ENCODE data around the gene DOCK4.

Gene DOCK4

GRCh38 chr7:111750878-111751277 lies 455.3 kb downstream of the DOCK4 start:
- no peak for DNase-seq

GRCh38 chr7:111750228-111750627 lies 456.0 kb downstream of the DOCK4 start:
- no peak for DNase-seq

DNA sequence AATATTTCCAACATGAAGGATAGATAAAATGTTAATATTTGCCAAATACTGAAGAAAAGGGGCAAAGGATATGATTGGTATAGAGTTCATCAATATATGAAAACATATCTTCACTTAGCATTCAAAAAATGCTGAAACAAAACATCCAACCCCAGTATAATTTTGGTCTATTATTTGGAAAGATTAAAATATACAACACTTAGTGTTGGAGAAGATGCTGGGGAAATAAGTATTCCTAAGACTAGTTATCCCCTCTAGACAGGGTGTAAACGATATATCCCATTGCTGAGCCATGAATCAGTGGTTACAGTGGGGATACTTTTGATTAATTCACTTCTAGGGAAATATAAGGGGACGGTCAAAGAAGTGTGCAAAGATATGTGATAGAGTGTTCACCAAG lies 456.6 kb downstream of the DOCK4 start:
- DNase-seq, result no peak

- no peak for DNase-seq
Measured at GRCh38 chr7:111747718-111748117, 458.5 kb downstream of the DOCK4 start.

- no peak for DNase-seq
Measured at GRCh38 chr7:111746950-111747349, 459.2 kb downstream of the DOCK4 start.

- no peak for DNase-seq
Measured at GRCh38 chr7:111744501-111745155, 461.6 kb downstream of the DOCK4 start.

- no peak for DNase-seq
Measured at GRCh38 chr7:111743244-111743847, 462.9 kb downstream of the DOCK4 start.

DNA sequence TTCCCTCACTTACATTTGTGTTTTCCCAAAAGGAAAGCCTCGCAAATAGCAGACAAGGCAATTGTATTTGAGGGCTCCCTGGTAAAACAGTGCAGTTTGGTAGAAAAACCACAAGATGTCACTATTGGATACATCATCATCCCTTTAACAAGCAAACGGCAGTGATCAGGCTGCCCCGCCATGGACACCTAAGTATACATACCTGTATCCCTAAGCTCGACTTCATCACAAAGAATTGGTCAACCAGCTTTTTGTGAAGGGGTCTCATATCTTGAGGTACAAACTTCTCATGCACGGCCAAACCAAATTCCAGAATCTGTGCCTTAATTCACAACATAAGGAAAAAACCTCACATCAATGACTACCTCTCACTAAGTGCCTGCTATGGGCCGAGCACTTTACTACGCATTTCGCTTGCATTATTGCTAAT lies 464.4 kb downstream of the DOCK4 start:
- peak; percentile 51 for DNase-seq

- no peak for DNase-seq
Measured at GRCh38 chr7:111740942-111741341, 465.3 kb downstream of the DOCK4 start.

DNA sequence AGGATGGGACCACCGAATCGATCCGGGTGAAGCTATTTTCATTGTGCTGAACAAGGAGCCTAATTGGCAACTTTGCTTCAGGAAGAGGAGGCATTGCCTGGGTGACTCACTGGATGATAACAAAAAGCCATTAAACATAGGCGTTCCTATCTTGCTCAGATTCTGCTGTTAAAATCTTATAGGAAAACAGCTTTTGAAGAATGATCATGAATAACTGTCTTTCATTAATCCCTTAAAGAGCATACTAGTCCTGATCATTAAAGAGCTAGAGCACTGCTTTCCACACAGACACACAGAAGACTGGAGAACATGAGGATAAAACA lies 469.7 kb downstream of the DOCK4 start:
- DNase-seq, result no peak

- peak; percentile 70 for DNase-seq
Measured at GRCh38 chr7:111735661-111736551, 470.3 kb downstream of the DOCK4 start.

DNA sequence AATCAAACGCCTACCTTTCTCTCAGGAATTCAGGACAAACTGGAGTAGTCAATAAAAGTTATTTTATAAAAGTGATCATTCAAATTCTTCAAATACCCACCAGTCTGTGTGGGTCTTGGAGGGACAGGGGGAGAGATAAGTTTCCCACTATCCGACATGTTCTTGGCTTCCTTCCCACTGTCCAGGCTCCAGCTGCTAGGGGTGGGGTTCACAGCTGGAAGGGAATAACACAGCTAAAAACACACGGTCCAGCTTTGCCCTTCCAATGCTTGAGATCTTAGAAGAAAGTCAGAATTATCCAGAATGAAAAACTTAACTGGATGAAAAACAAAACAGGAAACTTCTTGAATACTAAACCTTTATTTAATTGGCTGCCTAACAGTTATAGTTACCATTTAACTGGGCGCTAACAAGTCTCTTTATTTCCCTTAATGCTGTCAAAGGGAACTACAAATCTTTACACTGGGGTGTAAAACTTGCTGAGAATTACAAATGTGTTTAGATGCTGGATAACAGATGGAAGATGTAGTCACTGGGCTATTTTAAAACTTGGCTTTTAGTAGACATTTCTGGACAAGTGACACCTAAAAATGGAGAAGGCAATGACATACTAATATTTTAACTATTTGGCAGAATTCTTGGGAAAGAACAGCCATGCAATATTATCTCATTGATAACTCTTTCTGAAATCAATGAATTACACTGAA lies 471.1 kb downstream of the DOCK4 start:
- no peak for DNase-seq

- no peak for DNase-seq
Measured at GRCh38 chr7:111732923-111733322, 473.3 kb downstream of the DOCK4 start.

DNA sequence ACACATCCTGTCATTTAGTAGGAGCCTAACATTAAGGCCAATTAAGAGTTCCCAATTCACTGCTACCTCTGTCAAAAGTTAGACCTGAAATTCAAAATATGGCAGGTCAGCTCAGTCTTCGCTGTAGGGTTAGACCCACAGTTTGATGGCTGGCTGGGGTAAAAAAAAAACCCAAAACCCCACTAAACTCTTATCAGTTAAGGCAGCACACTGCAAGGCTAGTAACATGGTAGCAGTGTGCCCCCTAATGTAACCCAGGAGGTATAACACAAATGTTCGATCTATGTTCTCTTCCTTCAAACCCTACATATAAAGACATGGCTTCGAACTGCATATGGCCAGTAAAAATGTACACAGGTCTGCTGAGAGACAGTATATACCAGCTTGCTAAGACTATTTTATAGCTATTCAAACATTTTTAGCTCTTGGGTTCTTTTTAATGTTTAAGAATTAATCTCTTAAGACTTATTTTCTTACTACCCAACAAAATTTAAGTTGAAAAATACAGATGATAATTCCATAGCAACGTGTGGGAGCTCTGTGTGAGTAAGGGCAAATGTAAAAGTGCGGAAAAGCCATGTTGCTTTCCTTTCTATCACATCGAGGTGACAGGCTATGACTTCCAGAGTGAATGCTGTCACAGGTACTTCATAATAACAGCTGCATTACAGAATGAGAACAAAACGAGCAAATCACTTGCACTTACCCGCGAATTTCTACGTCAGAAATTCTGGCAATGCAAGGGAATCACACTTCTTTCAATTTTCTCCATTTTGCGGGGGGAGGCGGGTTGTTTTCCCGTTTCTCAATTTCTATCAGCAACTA lies 475.5 kb downstream of the DOCK4 start:
- no peak for DNase-seq

GRCh38 chr7:111730057-111730456 lies 476.1 kb downstream of the DOCK4 start:
- no peak for DNase-seq

GRCh38 chr7:111729483-111729882 lies 476.7 kb downstream of the DOCK4 start:
- DNase-seq, result no peak

DNA sequence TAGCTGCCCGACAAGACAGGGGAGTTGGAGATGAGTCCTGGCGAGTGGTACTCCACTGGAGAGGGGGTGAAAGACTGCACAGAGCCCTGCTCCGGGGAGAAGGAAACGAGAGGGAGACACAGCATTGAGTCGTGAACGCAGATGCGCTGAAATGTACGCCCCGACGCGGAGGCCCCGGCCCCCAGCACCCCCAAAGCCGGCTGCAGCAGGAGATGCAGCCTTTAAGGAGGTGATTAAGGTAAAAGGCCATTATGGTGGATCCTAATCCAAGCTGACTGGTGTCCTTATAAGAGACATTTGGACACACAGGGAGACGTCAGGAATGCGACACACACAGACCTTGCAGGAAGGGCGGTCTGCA lies 477.6 kb downstream of the DOCK4 start:
- no peak for DNase-seq

DNA sequence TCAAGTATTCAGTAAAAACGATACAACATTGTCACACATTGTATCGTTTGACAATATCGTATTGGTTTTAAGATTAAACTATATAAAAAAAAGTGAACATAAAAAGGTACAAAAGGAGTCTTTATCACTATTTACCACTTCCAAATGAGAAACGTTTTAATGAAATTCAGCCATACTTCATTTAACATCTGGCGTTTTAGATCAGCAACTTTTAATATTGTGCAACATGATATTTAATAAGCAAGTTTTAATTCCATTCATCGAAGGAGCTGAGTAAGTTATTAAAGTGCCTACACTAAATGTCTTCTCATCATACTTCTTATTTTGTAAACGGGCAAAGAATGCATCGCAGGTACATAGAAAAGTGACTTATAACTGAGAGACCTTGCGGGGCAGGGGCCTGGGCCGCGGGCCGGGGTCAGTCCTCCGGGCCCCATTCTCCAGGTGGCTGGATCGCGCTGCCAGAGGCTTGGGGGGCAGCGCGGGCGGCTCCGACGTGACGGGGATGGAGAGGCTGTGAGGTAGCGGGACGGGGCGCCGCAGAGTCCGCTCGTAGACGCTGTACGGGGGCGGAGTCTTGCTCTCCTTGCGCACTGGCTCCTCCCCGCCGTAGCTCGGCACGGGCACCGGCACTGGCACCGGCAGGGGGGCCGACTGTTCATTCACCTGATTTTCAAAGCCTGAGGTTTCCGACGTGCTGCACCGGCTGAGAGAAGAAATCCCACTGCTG lies 478.1 kb downstream of the DOCK4 start:
- no peak for DNase-seq

- no peak for DNase-seq
Measured at GRCh38 chr7:111718886-111719285, 487.3 kb downstream of the DOCK4 start.

DNA sequence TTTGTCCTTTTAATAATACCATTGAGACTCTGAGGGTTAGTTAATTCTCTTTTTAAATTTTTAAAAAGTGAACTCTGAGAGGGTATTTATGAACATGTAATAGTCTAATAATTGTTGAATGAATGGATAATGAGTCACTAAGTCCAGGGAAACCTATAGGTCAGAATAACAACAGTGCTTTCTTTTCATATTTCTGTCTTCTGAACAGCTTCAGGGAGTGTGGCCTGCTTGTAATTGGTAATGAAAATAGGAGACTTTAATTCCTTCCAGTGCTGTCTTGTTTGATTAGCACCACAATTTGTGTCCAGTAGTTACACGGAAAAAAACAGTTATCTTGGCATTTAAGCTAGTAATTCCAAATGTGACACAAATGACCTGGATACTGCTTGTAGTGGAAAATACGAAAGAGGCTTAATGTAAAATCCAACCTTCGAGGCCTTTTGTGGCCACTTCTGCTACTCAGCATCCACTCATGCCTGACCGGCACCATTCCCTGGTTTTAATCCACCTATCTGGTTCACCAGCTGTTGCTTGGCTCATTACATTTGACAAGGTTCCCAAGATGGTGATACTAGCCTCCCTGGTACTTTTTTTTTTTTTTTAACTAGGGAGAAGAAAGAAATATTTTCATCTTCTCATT lies 494.7 kb downstream of the DOCK4 start:
- no peak for DNase-seq

- no peak for DNase-seq
Measured at GRCh38 chr7:111710839-111711380, 495.3 kb downstream of the DOCK4 start.
